Endothelial cell (in vitro differentiated cells): ENCODE measurements around the gene OPN3. TPM values are rescaled to one million over a fixed set of nuclear protein-coding genes. Genes with fewer than 3 reads are reported as not detected.

Experiments
- DNase-seq: peaks from one replicate; pipeline ENCODE4 v3.0.0; 2021; ENCODE audit warnings: low spot score
- H3K27ac Mint-ChIP-seq: one replicate; pipeline ENCODE4 v1.8.0; 2021; ENCODE audit warnings: mixed read lengths, inconsistent platforms; ENCODE audit not compliant: unreplicated experiment
- H3K27me3 Mint-ChIP-seq: one replicate; pipeline ENCODE4 v1.8.0; 2021; ENCODE audit warnings: mild to moderate bottlenecking, moderate library complexity, mixed read lengths, inconsistent platforms; ENCODE audit not compliant: unreplicated experiment
- H3K36me3 Mint-ChIP-seq: one replicate; pipeline ENCODE4 v1.8.0; 2021; ENCODE audit warnings: mild to moderate bottlenecking, low read depth, mixed read lengths, inconsistent platforms; ENCODE audit not compliant: unreplicated experiment
- H3K4me1 Mint-ChIP-seq: one replicate; pipeline ENCODE4 v1.8.0; 2021; ENCODE audit warnings: mild to moderate bottlenecking, mixed read lengths, inconsistent platforms; ENCODE audit not compliant: unreplicated experiment
- H3K4me3 Mint-ChIP-seq: one replicate; pipeline ENCODE4 v1.8.0; 2021; ENCODE audit warnings: mild to moderate bottlenecking, mixed read lengths, inconsistent platforms; ENCODE audit not compliant: unreplicated experiment
- H3K9me3 Mint-ChIP-seq: one replicate; pipeline ENCODE4 v1.8.0; 2021; ENCODE audit warnings: mixed read lengths, inconsistent platforms; ENCODE audit not compliant: unreplicated experiment
- total RNA-seq: library from RNA; stranded (reverse); fragmentation: NEBNext Ultra II Directional; extraction: Animal tissue kit (Norgen Biotek cat#: 25700); gene quantifications from one replicate; pipeline ENCODE4 v1.2.1, GENCODE V29; 2021; ENCODE audit not compliant: unreplicated experiment
- TF ChIP-seq, protein P1 (sequence below): fragments of 200-600 bp; sonication (generic); IDR thresholded peaks from one replicate; pipeline ENCODE4 v1.5.0; 2021; ENCODE audit warnings: antibody characterized with exemption; ENCODE audit not compliant: unreplicated experiment

OPN3 gene
- total RNA-seq, 1 donor from 2014 or later, result 19.7 TPM

GRCh38 chr1:241647658-241648057, 7.5 kb upstream of the OPN3 start:
- Mint-ChIP-seq H3K4me3 (no peak overlapping the region), H3K27me3 (peaks cover 2% of the 10 kb centered on the region), H3K36me3 (no peaks in the 10 kb centered on the region), H3K27ac (no peak overlapping the region), H3K4me1 (no peaks in the 10 kb centered on the region), H3K9me3 (no peaks in the 10 kb centered on the region)
- TF ChIP-seq, protein P1, sequence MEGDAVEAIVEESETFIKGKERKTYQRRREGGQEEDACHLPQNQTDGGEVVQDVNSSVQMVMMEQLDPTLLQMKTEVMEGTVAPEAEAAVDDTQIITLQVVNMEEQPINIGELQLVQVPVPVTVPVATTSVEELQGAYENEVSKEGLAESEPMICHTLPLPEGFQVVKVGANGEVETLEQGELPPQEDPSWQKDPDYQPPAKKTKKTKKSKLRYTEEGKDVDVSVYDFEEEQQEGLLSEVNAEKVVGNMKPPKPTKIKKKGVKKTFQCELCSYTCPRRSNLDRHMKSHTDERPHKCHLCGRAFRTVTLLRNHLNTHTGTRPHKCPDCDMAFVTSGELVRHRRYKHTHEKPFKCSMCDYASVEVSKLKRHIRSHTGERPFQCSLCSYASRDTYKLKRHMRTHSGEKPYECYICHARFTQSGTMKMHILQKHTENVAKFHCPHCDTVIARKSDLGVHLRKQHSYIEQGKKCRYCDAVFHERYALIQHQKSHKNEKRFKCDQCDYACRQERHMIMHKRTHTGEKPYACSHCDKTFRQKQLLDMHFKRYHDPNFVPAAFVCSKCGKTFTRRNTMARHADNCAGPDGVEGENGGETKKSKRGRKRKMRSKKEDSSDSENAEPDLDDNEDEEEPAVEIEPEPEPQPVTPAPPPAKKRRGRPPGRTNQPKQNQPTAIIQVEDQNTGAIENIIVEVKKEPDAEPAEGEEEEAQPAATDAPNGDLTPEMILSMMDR, result no peak
- DNase-seq, result no peak

DNA sequence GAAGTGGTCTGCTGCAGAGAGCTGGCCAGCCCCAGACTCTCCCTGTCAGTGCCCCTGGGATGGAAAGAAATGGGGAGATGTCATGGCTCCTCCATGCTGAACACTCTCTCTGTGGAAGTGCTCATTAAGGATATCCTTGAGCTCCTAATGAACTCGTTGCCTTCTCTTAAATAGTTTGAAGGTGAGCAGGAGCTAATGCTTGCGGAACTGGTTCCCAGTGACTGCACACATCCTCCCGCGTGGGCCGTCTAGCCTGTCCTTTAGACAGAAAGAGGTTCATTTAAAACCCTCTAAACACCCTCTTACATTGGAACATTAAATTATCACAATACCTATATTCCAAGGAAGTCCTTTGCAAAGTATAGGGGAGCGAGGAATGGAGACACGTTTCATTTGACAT, 6.0 kb upstream of the OPN3 start:
- peaks cover 4% of the 10 kb centered on the region for H3K27me3 Mint-ChIP-seq
- DNase-seq, result no peak
- TF ChIP-seq, protein P1, result no peak
- H3K9me3 Mint-ChIP-seq, result no peaks in the 10 kb centered on the region
- H3K4me1 Mint-ChIP-seq, result no peaks in the 10 kb centered on the region
- H3K27ac Mint-ChIP-seq, result no peak overlapping the region
- no peak overlapping the region for H3K4me3 Mint-ChIP-seq
- no peaks in the 10 kb centered on the region for H3K36me3 Mint-ChIP-seq

GRCh38 chr1:241645199-241645598, 5.0 kb upstream of the OPN3 start:
- TF ChIP-seq, protein P1, result no peak
- DNase-seq, result no peak
- H3K4me1 Mint-ChIP-seq, result no peaks in the 10 kb centered on the region
- no peaks in the 10 kb centered on the region for H3K36me3 Mint-ChIP-seq
- peaks cover 4% of the 10 kb centered on the region for H3K27me3 Mint-ChIP-seq
- no peaks in the 10 kb centered on the region for H3K9me3 Mint-ChIP-seq
- H3K4me3 Mint-ChIP-seq, result no peak overlapping the region
- no peak overlapping the region for H3K27ac Mint-ChIP-seq

DNA sequence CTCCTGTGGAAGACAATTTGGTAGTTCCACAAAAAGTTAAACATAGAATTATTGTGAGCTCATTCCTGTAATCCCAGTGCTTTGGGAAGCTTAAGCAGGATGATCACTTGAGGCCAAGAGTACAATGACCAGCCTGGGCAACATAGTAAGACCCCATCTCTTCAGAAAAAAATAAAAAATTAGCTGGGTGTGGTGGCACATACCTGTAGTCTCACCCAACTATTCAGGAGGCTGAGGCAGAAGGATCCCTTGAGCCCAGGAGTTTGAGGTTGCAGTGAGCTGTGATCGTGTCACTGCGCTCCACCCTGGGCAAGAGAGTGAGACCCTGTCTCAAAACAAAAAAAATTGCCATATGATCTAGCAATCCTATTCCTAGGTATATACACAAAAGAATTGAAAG, 4.1 kb upstream of the OPN3 start:
- no peak overlapping the region for H3K4me3 Mint-ChIP-seq
- no peaks in the 10 kb centered on the region for H3K9me3 Mint-ChIP-seq
- TF ChIP-seq, protein P1, result no peak
- peaks cover 4% of the 10 kb centered on the region for H3K27me3 Mint-ChIP-seq
- DNase-seq, result no peak
- peaks cover 2% of the 10 kb centered on the region for H3K4me1 Mint-ChIP-seq
- H3K36me3 Mint-ChIP-seq, result no peaks in the 10 kb centered on the region
- no peak overlapping the region for H3K27ac Mint-ChIP-seq

DNA sequence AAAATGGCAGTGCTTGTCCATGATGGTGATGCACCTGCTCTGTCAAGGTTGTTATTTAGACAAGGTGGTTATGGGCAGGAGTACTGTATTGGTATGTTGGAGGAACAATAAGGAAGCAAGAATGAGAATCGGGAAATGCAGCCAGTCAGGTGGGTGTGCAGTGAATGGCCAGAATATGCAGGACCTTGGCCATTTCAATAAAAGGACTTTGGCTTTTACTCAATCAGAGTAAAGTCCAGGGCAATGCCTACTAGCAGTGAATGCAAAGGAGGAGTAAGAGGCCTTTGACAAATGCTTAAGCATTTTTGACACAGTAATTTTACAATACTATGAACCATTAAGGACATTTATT, 2.4 kb upstream of the OPN3 start:
- no peak for DNase-seq
- H3K27me3 Mint-ChIP-seq, result peaks cover 4% of the 10 kb centered on the region
- peak overlapping the region; percentile 2 for H3K4me3 Mint-ChIP-seq
- H3K9me3 Mint-ChIP-seq, result no peaks in the 10 kb centered on the region
- peaks cover 15% of the 10 kb centered on the region for H3K4me1 Mint-ChIP-seq
- H3K36me3 Mint-ChIP-seq, result no peaks in the 10 kb centered on the region
- TF ChIP-seq, protein P1, result no peak
- H3K27ac Mint-ChIP-seq, result no peak overlapping the region
